GM10847 (cell line): ENCODE data around the gene FAAP20.

Experiments used
- POLR2A ChIP-seq: IDR thresholded peaks from 2 replicates; pipeline ENCODE4 v1.6.1; 2011; ENCODE audit not compliant: insufficient read length; ENCODE audit errors: extremely low read depth

FAAP20 gene

DNA sequence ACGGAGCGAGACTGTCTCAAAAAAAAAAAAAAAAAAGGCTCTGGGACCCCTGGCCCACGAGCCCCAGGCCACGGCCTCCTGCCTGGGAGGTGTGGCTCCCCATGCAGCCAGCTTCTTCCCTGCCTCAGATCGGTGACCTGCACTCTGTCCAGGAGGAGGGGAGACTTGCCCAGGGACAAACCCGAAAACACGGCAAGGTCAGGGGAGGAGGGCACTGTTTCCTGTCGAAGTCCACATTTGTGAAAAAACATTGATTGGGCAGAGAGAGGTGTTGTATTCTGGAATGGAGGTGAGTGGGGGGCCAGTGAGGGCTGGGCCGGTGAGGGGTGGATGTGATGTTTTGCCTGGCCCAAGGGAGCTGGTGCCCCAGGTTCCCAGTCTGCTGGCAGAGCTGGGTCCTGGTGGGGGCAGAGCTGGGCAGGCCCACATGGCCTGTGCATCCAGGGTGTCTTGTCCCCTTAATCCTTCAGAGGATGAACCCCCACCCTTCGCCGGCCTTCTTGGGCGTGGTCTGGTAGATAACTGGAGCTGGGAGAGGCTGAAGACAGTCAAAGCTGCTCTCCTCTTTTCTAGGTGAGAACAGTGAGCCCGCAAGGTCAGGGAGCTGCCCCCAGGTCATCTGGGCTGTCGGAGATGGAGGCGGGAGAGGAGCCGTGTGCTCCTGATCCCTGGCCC lies 12.4 kb upstream of the FAAP20 start:
- no peak for TF ChIP-seq POLR2A

GRCh38 chr1:2205191-2205952 lies 10.8 kb upstream of the FAAP20 start:
- TF ChIP-seq POLR2A, result no peak

DNA sequence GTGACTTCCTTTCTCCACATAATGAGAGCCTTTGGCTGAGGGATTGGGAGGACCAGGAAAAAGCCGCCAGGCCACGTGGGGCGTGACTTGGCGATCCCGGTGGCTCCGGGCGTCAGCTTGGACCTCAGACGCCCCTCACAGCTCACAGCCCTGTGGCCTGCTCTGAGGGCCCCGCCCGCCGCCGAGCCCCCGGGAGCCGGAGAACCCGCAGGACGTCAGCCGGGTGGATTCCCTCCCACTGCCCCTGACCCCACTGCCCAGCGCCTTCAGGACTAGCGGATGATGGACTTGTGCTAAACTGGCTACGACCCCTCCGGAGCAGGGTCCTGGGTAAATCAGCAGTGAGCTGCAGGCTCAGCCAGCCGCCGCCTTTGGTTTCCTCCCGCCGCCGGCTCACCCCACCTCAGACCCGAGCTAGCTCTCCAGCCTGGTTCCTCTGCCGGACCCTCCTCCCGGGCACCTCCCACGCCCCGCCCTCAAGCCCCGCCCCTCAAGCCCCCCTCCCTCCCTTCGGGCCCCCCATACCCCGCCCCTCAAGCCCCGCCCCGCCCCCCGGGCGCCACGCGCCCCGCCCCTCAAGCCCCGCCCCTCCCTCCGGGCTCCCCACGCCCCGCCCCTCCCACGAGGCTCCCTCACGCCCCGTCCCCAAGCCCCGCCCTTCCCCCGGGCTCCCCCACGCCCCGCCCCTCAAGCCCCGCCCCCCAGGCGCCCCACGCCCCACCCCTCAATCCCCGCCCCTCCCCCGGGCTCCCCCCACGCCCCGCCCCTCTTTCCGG lies 10.0 kb upstream of the FAAP20 start:
- TF ChIP-seq POLR2A, result peak; percentile 11

DNA sequence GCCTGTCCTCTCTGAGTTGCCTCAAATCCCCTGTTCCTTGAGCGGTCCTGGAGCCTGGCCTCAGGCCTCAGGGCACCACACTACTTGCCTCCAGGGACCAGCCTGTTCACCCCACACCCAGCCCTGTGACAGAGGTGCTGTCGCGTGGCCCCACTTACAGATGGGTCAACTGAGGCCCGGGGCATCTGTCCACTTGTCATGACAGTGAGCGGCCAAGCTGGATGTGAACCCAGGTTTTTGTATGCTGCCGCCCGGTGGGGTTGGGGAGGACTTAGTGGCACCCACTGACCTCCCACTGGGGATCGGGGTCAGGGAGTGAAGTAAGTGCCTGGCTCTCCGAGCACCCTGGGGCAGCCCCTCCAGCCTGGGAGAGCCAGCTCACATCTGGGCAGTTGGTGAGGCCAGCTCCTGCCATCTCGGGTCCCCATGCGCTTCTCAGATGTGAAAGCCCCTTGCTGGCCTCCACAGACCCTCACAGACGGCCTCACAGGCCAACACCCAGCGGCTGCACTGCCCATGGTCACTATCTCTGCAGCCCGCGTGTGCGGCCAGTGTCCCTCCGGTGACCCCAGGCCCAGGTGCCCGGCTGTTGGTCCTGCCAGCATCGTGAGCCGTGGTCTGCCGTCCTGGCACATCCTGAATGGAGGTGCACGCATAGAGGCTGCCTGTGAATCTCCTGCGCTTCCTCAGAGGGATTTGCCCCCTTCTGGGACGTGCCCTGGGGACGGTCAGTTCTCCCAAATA lies 9.3 kb upstream of the FAAP20 start:
- no peak for TF ChIP-seq POLR2A

DNA sequence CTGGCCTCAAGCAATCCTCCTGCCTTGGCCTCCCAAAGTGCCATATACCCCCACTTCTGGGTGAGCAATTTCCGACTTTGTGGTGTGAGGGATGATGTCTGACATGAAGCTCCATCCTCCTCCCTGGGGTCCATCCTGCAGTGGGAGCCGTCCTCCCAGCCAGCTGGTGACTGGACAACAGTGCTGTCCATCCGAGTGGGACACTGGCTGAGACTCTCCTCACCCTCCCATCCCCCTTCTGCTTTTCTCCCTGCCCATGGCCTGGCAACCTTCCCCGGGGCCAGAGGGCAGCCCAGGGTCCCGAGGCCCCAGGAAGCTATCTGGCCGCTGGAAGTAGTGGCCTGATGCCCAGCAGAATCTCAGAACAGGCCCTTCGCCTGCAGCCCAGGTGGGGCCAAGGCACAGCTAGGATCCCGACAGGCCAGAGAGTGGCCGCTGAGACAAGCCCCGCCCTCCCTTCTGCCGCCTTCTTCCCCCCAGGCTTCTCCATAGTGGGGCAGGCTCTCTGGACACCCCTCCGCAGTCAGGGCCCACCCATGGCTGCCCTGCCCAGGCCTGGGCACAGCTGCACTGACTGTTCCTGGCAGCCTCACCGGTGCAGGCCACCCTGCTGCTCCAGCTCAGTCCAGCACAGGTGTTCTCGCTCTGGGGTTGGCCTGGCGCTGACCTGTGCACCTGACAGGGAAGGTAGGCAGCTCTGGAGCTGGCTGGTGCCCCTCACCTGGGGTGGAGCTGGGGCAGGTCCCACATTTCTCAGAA lies 8.4 kb upstream of the FAAP20 start:
- no peak for TF ChIP-seq POLR2A

DNA sequence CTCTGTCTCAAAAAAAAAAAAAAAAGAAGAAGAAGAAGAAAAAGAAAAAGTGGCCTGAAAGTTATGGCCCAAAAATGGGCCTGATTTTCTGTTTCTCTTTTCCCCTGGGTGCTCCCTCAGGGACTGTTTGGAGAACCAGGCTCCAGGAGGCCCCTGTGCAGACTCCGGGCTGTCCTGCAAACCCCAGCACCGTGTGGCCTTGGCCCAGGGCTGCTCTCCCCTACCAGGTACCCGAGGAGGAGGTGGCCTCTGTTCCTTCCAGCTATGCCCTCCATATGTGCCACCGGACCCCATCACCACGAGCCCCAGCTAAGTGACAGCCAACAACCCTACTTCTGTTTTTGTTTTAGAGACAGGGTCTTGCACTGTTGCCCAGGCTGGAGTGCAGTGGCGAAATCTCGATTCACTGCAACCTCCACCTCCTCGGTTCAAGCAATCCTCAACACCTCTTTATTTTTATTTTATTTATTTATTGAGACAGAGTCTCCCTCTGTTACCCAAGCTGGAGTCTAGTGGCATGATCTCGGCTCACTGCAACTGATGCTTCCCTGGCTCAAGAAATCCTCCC lies 7.5 kb upstream of the FAAP20 start:
- no peak for TF ChIP-seq POLR2A

DNA sequence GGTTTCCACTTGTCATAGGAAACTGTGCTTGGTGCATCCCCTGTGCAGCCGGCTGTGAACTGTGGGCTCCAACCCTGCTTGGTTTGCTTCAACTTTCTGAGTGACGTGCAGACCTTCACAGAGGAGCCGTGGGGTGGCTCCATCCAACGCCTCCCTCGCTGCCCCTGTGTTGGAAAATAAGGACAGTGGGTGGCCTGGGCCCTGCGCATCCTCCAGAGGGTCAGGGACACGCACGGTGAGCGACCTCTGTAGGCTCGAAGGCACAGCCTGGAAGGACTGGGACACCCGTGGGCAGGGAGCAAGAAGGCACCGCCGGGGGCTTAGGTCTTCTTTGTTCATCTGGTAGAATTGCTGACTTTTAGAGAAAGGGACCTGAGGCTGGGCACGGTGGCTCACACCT lies 6.5 kb upstream of the FAAP20 start:
- TF ChIP-seq POLR2A, result no peak

GRCh38 chr1:2200308-2200943 lies 5.9 kb upstream of the FAAP20 start:
- no peak for TF ChIP-seq POLR2A

DNA sequence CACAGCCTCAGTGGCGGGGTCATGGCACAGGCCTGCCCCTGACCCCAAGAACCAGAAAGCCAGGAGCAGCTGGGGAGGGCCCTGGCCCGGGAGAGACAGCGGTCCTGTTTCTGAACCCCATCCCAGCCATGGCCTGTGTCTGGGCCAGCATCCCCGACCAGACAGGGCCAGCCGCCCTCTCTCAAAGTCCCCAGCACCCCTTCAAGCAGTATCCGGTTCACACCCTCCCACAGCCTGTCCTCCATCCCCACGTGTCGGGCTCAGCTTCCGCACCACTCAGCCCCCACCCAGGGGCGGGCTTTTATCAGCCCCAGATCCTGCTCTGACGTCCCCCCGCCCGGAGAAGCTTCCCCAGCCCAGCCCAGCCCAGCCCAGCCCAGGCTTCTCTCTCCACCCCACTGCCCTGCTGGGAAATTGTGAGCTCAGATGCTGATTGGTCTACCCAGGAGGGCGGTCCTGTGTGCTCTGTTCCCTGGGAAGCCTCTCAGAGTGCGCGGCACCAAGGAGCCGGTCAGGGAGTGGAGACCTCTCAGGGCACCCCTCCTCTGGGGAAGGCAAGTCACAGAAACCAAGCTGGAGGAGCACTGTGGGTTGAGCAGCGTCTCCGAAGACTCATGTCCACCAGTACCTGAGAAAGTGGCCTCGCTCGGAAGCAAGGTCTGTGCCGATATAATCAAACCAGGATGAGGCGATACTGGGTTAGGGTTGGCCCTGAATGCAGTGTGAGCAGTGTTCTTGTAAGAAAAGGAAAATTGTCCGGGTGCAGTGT lies 4.7 kb upstream of the FAAP20 start:
- TF ChIP-seq POLR2A, result peak; percentile 29

DNA sequence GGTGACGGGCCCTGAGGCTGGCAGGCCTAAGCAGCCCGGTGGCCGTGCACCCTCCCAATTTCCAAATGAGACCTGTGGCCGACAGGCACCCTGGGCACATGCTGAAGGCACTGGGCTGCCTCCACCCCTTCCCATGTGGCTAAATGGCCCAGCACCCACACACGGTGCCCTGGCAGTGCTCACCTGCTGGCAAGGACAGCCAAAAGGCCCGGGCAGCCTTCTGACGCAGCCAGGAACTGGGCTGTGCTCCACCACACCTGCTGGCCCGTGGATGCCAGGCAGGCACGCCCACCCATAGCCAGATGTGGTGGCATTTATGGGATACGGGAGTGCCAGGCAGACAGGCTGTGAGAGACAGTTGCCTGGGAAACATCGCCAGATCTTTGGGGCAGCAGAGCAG lies 4.0 kb upstream of the FAAP20 start:
- no peak for TF ChIP-seq POLR2A

- TF ChIP-seq POLR2A, result no peak
These were observed 3.2 kb upstream of the FAAP20 start for GRCh38 chr1:2197707-2198165.

DNA sequence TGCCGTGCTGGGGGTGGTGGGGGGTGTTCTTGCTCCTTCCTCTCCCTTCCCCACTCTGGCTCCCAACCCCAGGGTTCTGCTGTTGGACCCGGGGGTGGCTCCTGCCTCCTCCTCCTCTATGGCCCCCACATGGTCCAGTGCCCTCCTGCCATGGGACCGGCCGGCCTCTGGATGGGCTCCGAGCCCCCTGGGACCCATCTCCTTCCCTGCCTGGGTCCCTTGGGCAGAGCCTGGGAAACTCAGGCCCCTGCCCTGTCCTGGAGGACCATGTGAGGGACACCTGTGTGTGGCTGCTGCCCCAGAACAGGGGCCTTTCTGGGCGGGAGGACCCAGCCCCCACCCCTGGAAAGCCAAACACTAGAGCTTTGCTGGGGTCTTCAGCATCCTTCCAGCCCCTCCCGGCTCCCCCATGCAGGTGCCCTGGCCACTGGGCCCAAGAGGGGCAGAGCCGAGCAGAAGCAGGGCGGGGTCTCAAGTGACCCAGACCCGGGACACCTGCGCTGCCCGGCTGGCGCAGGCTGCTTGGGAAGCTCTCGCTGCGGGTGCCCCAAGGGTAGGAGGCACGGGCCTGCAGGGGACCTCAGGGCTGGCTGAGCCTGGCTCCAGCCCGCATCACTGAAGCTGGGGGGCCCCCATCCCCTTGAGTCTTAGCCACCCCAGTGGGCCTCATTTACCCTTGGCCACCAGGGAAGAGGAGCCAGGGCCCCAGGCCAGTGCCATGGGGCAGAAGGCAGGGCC lies 2.5 kb upstream of the FAAP20 start:
- no peak for TF ChIP-seq POLR2A
